Measurements from ENCODE around the gene GDI1. TPM values are rescaled to one million over a fixed set of nuclear protein-coding genes. Genes with fewer than 3 reads are reported as not detected.

Gene GDI1
- total and polyA plus RNA-seq, 2 donors, result 39.2 to 144 TPM

DNA sequence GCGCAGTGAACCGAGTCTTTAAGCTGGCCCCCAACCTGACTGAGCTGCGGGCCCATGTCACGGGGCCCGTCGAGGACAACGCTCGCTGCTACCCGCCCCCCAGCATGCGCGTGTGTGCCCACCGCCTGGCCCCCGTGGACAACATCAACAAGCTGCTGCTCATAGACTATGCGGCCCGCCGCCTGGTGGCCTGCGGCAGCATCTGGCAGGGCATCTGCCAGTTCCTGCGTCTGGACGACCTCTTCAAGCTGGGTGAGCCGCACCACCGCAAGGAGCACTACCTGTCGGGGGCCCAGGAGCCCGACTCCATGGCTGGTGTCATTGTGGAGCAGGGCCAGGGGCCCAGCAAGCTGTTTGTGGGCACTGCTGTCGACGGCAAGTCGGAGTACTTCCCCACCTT, 23.4 kb downstream of the GDI1 start:
- WGBS, result 96% methylated on average over 26 of the region's 26 CpGs
- no peak overlapping the region for H3K4me3 ChIP-seq (ENCODE audit: low read length in 2 of 2)
- DNase-seq (ENCODE audit: low read depth in 6 of 9, low spot score in 9 of 9), result no peak

DNA sequence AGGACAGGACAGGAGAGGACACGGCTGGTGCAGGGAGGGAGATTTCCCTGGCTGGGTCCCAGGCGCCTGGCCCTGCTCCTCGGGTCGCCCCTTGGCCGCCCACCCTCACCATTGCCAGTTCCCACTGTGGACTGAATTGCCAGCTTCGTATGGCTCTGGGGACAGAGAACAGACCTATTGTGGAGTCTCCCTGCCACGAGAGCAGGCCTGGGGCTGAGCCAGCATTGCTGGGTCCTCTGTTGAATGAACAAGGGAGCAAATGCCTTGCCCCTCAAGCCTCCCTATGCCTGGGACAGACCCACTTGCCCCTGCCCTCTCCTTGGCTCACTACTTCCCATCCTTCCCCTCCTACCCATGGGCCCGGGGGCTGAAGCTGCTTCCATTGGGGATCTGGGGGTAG, 25.4 kb downstream of the GDI1 start:
- Histone ChIP-seq H3K9me3 (ENCODE audit: control insufficient read depth in 2 of 2, insufficient read depth in 1 of 2, low read length in 1 of 2) (peaks cover 0 to 12% of the 10 kb centered on the region in 2 donors), H3K36me3 (ENCODE audit: control insufficient read depth in 2 of 2, insufficient read depth in 2 of 2, low read length in 1 of 2) (peaks cover 2 to 37% of the 10 kb centered on the region in 2 donors), H3K4me1 (ENCODE audit: control insufficient read depth in 2 of 2, insufficient read depth in 2 of 2, low read length in 2 of 2) (peaks cover 2 to 5% of the 10 kb centered on the region in 2 donors), H3K27ac (ENCODE audit: low read depth in 1 of 2, low read length in 1 of 2) (no peak overlapping the region), H3K27me3 (ENCODE audit: control insufficient read depth in 2 of 2, insufficient read depth in 1 of 2, low read length in 1 of 2) (peaks cover 0 to 7% of the 10 kb centered on the region in 2 donors), H3K4me3 (ENCODE audit: low read length in 2 of 2) (no peak overlapping the region)
- WGBS, result 99% methylated on average over 8 of the region's 8 CpGs
- no peak for DNase-seq (ENCODE audit: low read depth in 6 of 9, low spot score in 9 of 9)

More for the DNA sequence above, 23.4 kb downstream of the GDI1 start:
- H3K27me3 ChIP-seq (ENCODE audit: control insufficient read depth in 2 of 2, insufficient read depth in 1 of 2, low read length in 1 of 2), result peaks cover 0 to 8% of the 10 kb centered on the region in 2 donors
- peaks cover under 1 to 20% of the 10 kb centered on the region in 2 donors for H3K36me3 ChIP-seq (ENCODE audit: control insufficient read depth in 2 of 2, insufficient read depth in 2 of 2, low read length in 1 of 2)
- no peak overlapping the region for H3K27ac ChIP-seq (ENCODE audit: low read depth in 1 of 2, low read length in 1 of 2)
- H3K4me1 ChIP-seq (ENCODE audit: control insufficient read depth in 2 of 2, insufficient read depth in 2 of 2, low read length in 2 of 2), result peaks cover 2 to 5% of the 10 kb centered on the region in 2 donors
- H3K9me3 ChIP-seq (ENCODE audit: control insufficient read depth in 2 of 2, insufficient read depth in 1 of 2, low read length in 1 of 2), result peaks cover 0 to 7% of the 10 kb centered on the region in 2 donors

DNA sequence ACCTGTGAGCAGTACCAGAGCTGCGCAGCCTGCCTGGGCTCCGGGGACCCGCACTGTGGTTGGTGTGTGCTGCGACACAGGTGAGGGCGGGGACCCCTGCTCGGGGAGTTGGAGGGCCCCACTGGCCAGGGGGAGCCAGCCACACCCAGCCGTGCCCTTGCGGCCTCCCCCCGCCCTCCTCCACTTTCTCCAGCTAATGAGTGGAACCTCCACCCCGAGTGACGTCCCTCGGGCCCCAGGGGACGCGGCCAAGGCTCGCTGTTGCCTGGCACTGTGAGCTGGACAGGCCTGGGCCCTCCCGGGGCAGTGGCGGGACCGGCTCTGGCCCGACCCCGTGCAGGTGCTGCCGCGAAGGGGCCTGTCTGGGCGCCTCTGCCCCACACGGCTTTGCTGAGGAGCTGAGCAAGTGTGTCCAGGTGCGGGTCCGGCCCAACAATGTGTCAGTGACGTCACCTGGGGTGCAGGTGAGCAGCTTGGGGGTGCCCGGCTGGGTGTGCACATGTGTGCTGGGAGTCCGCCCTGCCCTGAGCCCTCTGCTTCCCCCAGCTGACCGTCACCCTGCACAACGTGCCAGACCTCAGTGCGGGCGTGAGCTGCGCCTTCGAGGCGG, 26.8 kb downstream of the GDI1 start:
- Histone ChIP-seq H3K4me1 (ENCODE audit: control insufficient read depth in 2 of 2, insufficient read depth in 2 of 2, low read length in 2 of 2) (peaks cover 1 to 2% of the 10 kb centered on the region in 2 donors), H3K9me3 (ENCODE audit: control insufficient read depth in 2 of 2, insufficient read depth in 1 of 2, low read length in 1 of 2) (peaks cover 0 to 17% of the 10 kb centered on the region in 2 donors), H3K4me3 (ENCODE audit: low read length in 2 of 2) (no peak overlapping the region), H3K27ac (ENCODE audit: low read depth in 1 of 2, low read length in 1 of 2) (no peak overlapping the region), H3K27me3 (ENCODE audit: control insufficient read depth in 2 of 2, insufficient read depth in 1 of 2, low read length in 1 of 2) (peaks cover 0 to under 1% of the 10 kb centered on the region in 2 donors), H3K36me3 (ENCODE audit: control insufficient read depth in 2 of 2, insufficient read depth in 2 of 2, low read length in 1 of 2) (peaks cover 5 to 49% of the 10 kb centered on the region in 2 donors)
- no peak for DNase-seq (ENCODE audit: low read depth in 6 of 9, low spot score in 9 of 9)
- 98% methylated on average over 31 of the region's 36 CpGs for WGBS

DNA sequence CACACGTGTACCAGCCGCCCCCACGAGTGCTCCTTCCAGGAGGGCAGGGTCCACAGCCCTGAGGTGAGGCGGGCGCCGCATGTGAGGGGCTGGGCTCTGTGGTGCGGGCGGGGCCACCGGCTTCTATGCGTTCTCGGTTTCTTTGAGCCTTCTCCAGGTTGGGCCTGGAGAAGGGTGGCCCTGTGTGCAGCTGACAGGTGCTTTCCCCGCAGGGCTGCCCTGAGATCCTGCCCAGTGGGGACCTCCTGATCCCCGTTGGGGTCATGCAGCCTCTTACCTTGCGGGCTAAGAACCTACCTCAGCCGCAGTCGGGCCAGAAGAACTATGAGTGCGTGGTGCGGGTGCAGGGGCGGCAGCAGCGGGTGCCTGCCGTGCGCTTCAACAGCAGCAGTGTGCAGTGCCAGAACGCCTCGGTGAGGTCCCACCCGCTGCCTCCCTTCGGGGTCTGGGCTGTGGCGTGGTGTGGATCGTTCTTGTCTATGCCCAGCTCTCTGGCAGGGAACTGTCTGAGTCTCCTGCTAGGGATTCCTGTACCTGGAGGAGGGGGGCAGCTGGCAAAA, 27.9 kb downstream of the GDI1 start:
- Histone ChIP-seq H3K4me1 (ENCODE audit: control insufficient read depth in 2 of 2, insufficient read depth in 2 of 2, low read length in 2 of 2) (no peaks in the 10 kb centered on the region), H3K4me3 (ENCODE audit: low read length in 2 of 2) (no peak overlapping the region), H3K9me3 (ENCODE audit: control insufficient read depth in 2 of 2, insufficient read depth in 1 of 2, low read length in 1 of 2) (peaks cover 0 to 17% of the 10 kb centered on the region in 2 donors), H3K36me3 (ENCODE audit: control insufficient read depth in 2 of 2, insufficient read depth in 2 of 2, low read length in 1 of 2) (peaks cover 5 to 61% of the 10 kb centered on the region in 2 donors), H3K27me3 (ENCODE audit: control insufficient read depth in 2 of 2, insufficient read depth in 1 of 2, low read length in 1 of 2) (no peaks in the 10 kb centered on the region), H3K27ac (ENCODE audit: low read depth in 1 of 2, low read length in 1 of 2) (no peak overlapping the region)
- no peak for DNase-seq (ENCODE audit: low read depth in 6 of 9, low spot score in 9 of 9)
- WGBS, result 97% methylated on average over 28 of the region's 28 CpGs

DNA sequence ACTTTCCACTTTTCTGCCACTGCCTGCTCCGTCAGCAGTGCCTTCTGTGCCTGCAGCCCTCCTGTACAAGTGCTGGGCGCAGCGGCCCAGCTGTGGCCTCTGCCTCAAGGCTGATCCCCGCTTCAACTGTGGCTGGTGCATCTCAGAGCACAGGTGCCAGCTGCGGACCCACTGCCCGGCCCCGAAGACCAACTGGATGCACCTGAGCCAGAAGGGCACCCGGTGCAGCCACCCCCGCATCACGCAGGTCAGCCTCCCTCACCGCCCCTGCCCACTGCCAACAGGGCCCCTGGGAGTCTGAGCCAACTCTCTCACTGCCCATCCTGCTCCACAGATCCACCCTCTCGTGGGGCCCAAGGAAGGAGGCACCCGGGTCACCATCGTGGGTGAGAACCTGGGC, 28.6 kb downstream of the GDI1 start:
- 97% methylated on average over 14 of the region's 14 CpGs for WGBS
- H3K36me3 ChIP-seq (ENCODE audit: control insufficient read depth in 2 of 2, insufficient read depth in 2 of 2, low read length in 1 of 2), result peaks cover 5 to 63% of the 10 kb centered on the region in 2 donors
- DNase-seq (ENCODE audit: low read depth in 6 of 9, low spot score in 9 of 9), result no peak
- H3K27me3 ChIP-seq (ENCODE audit: control insufficient read depth in 2 of 2, insufficient read depth in 1 of 2, low read length in 1 of 2), result no peaks in the 10 kb centered on the region
- H3K4me1 ChIP-seq (ENCODE audit: control insufficient read depth in 2 of 2, insufficient read depth in 2 of 2, low read length in 2 of 2), result no peaks in the 10 kb centered on the region
- no peak overlapping the region for H3K4me3 ChIP-seq (ENCODE audit: low read length in 2 of 2)
- no peak overlapping the region for H3K27ac ChIP-seq (ENCODE audit: low read depth in 1 of 2, low read length in 1 of 2)
- H3K9me3 ChIP-seq (ENCODE audit: control insufficient read depth in 2 of 2, insufficient read depth in 1 of 2, low read length in 1 of 2), result peaks cover 0 to 17% of the 10 kb centered on the region in 2 donors

DNA sequence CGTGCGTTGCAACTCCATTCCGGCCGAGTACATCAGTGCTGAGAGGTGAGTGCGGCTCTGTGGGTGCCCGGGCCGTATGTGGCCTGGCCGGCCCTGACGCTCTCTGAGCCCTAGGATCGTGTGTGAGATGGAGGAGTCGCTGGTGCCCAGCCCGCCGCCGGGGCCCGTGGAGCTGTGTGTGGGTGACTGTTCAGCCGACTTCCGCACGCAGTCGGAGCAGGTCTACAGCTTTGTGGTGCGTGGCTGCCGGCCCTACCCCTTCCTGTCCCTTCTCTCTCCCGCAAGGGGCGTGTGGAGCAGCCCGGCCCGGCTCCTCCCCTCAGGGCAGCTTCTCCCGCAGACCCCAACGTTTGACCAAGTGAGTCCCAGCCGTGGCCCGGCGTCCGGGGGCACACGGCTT, 29.1 kb downstream of the GDI1 start:
- no peaks in the 10 kb centered on the region for H3K4me1 ChIP-seq (ENCODE audit: control insufficient read depth in 2 of 2, insufficient read depth in 2 of 2, low read length in 2 of 2)
- no peaks in the 10 kb centered on the region for H3K27me3 ChIP-seq (ENCODE audit: control insufficient read depth in 2 of 2, insufficient read depth in 1 of 2, low read length in 1 of 2)
- H3K36me3 ChIP-seq (ENCODE audit: control insufficient read depth in 2 of 2, insufficient read depth in 2 of 2, low read length in 1 of 2), result peaks cover 5 to 66% of the 10 kb centered on the region in 2 donors
- DNase-seq (ENCODE audit: low read depth in 6 of 9, low spot score in 9 of 9), result no peak
- H3K9me3 ChIP-seq (ENCODE audit: control insufficient read depth in 2 of 2, insufficient read depth in 1 of 2, low read length in 1 of 2), result peaks cover 0 to 17% of the 10 kb centered on the region in 2 donors
- H3K27ac ChIP-seq (ENCODE audit: low read depth in 1 of 2, low read length in 1 of 2), result no peak overlapping the region
- H3K4me3 ChIP-seq (ENCODE audit: low read length in 2 of 2), result no peak overlapping the region
- WGBS, result 98% methylated on average over 32 of the region's 32 CpGs

GRCh38 chrX:154466907-154467306, 30.0 kb downstream of the GDI1 start:
- Histone ChIP-seq H3K36me3 (ENCODE audit: control insufficient read depth in 2 of 2, insufficient read depth in 2 of 2, low read length in 1 of 2) (peaks cover 5 to 67% of the 10 kb centered on the region in 2 donors), H3K27me3 (ENCODE audit: control insufficient read depth in 2 of 2, insufficient read depth in 1 of 2, low read length in 1 of 2) (no peaks in the 10 kb centered on the region), H3K4me1 (ENCODE audit: control insufficient read depth in 2 of 2, insufficient read depth in 2 of 2, low read length in 2 of 2) (no peaks in the 10 kb centered on the region), H3K9me3 (ENCODE audit: control insufficient read depth in 2 of 2, insufficient read depth in 1 of 2, low read length in 1 of 2) (peaks cover 0 to 17% of the 10 kb centered on the region in 2 donors), H3K4me3 (ENCODE audit: low read length in 2 of 2) (no peak overlapping the region), H3K27ac (ENCODE audit: low read depth in 1 of 2, low read length in 1 of 2) (no peak overlapping the region)
- no peak for DNase-seq (ENCODE audit: low read depth in 6 of 9, low spot score in 9 of 9)
- 97% methylated on average over 15 of the region's 15 CpGs for WGBS

DNA sequence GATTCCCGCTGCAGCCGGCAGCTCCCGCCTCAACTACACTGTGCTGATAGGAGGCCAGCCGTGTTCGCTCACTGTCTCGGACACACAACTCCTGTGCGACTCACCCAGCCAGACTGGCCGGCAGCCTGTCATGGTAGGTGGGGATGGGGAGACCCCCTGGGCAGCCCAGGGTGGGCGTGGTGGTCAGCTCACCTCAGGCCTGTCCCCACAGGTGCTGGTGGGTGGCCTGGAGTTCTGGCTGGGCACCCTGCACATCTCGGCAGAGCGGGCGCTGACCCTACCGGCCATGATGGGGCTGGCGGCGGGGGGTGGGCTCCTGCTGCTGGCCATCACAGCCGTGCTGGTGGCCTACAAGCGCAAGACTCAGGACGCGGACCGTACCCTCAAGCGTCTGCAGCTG, 30.6 kb downstream of the GDI1 start:
- H3K9me3 ChIP-seq (ENCODE audit: control insufficient read depth in 2 of 2, insufficient read depth in 1 of 2, low read length in 1 of 2), result peaks cover 0 to 17% of the 10 kb centered on the region in 2 donors
- DNase-seq (ENCODE audit: low read depth in 6 of 9, low spot score in 9 of 9), result no peak
- 97% methylated on average over 21 of the region's 21 CpGs for WGBS
- H3K4me1 ChIP-seq (ENCODE audit: control insufficient read depth in 2 of 2, insufficient read depth in 2 of 2, low read length in 2 of 2), result no peaks in the 10 kb centered on the region
- no peaks in the 10 kb centered on the region for H3K27me3 ChIP-seq (ENCODE audit: control insufficient read depth in 2 of 2, insufficient read depth in 1 of 2, low read length in 1 of 2)
- no peak overlapping the region for H3K4me3 ChIP-seq (ENCODE audit: low read length in 2 of 2)
- no peak overlapping the region for H3K27ac ChIP-seq (ENCODE audit: low read depth in 1 of 2, low read length in 1 of 2)
- peaks cover 5 to 67% of the 10 kb centered on the region in 2 donors for H3K36me3 ChIP-seq (ENCODE audit: control insufficient read depth in 2 of 2, insufficient read depth in 2 of 2, low read length in 1 of 2)

GRCh38 chrX:154468217-154468616, 31.3 kb downstream of the GDI1 start:
- WGBS, result 98% methylated on average over 23 of the region's 23 CpGs
- Histone ChIP-seq H3K9me3 (ENCODE audit: control insufficient read depth in 2 of 2, insufficient read depth in 1 of 2, low read length in 1 of 2) (peaks cover 0 to 17% of the 10 kb centered on the region in 2 donors), H3K27ac (ENCODE audit: low read depth in 1 of 2, low read length in 1 of 2) (no peak overlapping the region), H3K4me3 (ENCODE audit: low read length in 2 of 2) (no peak overlapping the region), H3K27me3 (ENCODE audit: control insufficient read depth in 2 of 2, insufficient read depth in 1 of 2, low read length in 1 of 2) (no peaks in the 10 kb centered on the region), H3K4me1 (ENCODE audit: control insufficient read depth in 2 of 2, insufficient read depth in 2 of 2, low read length in 2 of 2) (no peaks in the 10 kb centered on the region), H3K36me3 (ENCODE audit: control insufficient read depth in 2 of 2, insufficient read depth in 2 of 2, low read length in 1 of 2) (peaks cover 5 to 67% of the 10 kb centered on the region in 2 donors)
- no peak for DNase-seq (ENCODE audit: low read depth in 6 of 9, low spot score in 9 of 9)

Data from thymus (tissue), 11 donors.